ENCODE measurements around the gene CTNNB1.

- TF ChIP-seq CTCF (IDR thresholded peaks at IDR 0.05) (peak in 1 of 7 experiments; percentile 10), POLR2AphosphoS5 (IDR thresholded peaks at IDR 0.05) (peak; percentile 98 to 100 (median 100))
These were observed at the start of gene CTNNB1 for GRCh38 chr3:41198950-41199865.
